Epithelial cell of esophagus (primary cell): ENCODE results near the gene DGKH.

ENCODE experiments used
- DNase-seq: peaks from one replicate; pipeline ENCODE4 v3.0.0; 2010; ENCODE audit warnings: low read depth
- H3K4me3 ChIP-seq: 2 replicates; pipeline ENCODE4 v1.5.1; 2011; ENCODE audit warnings: mild to moderate bottlenecking, low read length, control low read depth
- TF ChIP-seq, protein P1 (sequence below): IDR thresholded peaks from 2 replicates; pipeline ENCODE4 v1.5.1; 2011; ENCODE audit warnings: low read depth, mild to moderate bottlenecking, low read length, control low read depth, inconsistent platforms; ENCODE audit not compliant: insufficient read depth; ENCODE audit errors: missing control alignments

DGKH gene

DNA sequence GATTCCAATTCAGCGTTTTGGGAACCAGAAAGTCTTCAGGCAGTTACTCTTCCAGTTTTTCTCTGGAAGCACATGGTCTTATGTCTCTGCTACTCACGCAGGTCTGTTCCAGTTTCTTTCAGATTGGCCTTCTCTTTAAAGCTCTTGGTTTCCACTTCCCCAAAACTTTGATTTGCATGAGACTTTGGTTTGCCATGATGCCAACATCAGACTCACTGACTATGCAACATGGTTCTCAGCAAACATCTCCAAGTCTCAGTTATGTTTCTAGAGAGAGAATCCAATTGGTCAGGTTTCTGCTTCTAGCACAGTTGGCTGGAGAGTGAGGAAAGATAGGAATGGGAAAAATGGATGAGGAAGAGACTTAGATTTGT is 226.6 kb downstream of the DGKH start:
- no peak overlapping the region for H3K4me3 ChIP-seq
- no peak for DNase-seq
- TF ChIP-seq, protein P1, sequence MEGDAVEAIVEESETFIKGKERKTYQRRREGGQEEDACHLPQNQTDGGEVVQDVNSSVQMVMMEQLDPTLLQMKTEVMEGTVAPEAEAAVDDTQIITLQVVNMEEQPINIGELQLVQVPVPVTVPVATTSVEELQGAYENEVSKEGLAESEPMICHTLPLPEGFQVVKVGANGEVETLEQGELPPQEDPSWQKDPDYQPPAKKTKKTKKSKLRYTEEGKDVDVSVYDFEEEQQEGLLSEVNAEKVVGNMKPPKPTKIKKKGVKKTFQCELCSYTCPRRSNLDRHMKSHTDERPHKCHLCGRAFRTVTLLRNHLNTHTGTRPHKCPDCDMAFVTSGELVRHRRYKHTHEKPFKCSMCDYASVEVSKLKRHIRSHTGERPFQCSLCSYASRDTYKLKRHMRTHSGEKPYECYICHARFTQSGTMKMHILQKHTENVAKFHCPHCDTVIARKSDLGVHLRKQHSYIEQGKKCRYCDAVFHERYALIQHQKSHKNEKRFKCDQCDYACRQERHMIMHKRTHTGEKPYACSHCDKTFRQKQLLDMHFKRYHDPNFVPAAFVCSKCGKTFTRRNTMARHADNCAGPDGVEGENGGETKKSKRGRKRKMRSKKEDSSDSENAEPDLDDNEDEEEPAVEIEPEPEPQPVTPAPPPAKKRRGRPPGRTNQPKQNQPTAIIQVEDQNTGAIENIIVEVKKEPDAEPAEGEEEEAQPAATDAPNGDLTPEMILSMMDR = no peak

DNA sequence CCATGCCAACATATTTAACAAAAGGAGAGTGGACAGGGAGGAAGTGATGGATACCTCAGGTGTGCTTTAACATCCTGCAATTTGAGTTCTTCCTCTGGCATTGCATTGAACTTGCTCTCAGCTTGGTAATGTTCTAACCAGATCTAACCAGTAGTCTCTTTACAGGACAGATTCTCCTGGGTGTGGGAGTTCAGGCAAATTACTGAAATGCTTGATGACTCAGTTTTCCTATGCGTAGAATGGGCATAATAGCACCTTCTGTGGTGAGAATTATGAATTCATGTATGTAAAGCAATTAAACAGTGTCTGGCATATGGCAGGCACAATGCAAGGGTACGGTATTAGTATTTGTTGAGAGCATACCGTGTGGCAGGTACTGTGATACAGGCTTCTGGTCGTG is 227.1 kb downstream of the DGKH start:
- H3K4me3 ChIP-seq = no peak overlapping the region
- TF ChIP-seq, protein P1 = no peak
- no peak for DNase-seq

DNA sequence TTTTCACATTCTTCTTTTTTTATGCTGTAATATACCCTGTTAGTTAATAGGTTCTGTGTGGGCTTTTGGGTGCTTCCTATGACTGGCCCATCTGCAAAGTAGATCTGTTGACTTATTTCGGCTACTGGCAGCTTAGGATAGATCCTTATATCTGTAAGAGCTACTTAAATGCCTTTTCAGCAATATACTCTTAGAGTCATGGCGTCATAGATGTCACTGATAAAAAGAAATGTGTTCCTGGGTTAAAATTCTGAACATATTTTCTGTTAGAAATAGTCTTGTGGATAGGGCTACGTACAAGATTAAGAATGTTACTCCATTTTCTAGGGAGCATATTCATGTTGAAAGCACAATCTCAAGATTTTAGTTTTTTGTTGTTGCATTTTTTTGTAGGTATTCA is 228.2 kb downstream of the DGKH start:
- TF ChIP-seq, protein P1 = no peak
- DNase-seq = no peak

DNA sequence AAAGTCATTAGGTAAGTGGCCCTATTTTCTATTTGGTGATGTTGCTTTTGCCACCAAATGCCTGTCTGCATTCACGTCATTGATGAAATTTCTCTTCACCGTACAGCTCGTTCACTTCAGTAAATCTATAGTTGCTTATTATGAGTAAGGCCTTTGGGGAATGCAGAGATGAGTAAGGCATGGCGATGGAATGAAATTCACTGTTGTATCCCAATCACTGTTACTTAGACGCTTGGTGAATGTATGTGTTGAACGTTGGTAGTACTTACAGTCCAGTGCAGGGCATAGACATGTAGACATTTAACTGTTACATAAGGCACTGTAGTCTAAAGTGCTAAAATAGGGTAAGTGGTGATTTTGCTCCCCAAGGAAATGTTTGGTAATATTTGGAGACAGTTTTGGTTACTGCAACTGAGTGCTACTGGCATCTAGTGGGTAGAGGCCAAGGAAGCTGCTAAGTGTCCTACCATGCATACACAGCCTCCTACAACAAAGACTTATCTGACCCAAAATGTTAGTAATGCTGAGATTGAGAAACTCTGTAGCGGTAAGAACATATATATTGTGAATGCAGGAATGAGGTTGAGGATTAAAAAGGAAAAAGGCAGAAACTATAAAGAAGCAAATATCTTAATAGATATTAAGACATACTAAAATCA is 229.3 kb downstream of the DGKH start:
- no peak overlapping the region for H3K4me3 ChIP-seq
- no peak for DNase-seq
- TF ChIP-seq, protein P1 = no peak

More for the DNA sequence above, 228.2 kb downstream of the DGKH start:
- no peak overlapping the region for H3K4me3 ChIP-seq

DNA sequence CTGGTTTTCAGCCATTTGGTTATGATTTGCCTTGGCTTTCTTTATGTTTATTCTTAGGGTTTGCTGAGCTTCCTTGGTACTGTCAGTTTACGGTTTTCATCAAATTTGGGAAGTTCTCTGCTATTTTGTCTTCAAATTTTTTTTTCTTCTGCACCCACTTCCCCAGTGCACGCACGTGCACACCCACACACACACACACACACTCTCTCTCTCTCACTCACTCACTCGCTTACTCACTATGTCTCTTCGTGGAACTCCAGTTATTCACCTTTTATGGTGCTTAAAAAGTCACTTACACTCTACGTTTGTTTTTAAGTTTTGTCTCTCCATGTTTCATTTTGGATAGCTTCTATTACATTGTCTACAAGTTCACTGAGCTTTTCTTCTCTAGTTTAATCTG is 230.6 kb downstream of the DGKH start:
- DNase-seq = no peak
- TF ChIP-seq, protein P1 = no peak
- H3K4me3 ChIP-seq = no peak overlapping the region

DNA sequence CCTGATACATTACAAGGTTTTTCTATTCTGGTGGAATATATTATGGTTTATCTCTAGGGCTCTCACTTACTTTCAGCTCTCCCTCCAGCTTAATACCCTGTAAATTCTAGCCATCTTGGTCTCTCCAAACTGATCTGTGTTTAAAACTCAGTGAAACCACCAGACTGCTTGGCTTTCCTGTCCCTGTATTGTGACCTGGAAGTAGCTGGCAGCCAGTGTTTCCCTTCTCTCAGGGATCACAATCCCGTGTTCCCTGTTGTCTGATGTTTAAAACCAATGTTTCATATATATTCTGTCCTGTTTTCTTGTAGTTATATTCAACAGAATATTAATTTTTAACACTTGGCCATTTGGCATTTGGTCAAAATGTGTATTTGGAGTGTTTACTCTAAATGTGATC is 231.5 kb downstream of the DGKH start:
- DNase-seq = no peak
- TF ChIP-seq, protein P1 = no peak

DNA sequence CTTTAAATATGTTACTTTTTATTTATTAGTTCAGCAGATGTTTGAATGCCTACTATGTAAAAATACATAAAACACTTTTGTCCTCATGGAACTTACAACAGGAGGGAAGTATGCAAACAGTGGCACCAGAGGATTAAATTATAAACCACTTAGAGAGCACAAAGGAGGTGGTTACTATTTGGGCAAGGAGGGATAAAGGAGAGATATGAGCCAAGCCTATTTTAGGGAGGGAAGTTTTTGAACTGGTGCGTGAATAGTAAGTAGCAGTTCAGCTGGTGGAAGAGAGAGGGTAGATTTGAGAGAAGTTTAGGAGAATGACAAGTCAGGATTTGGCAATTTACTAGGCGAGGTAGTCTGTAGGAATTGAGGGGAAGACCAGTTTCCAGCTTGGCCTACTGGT is 232.1 kb downstream of the DGKH start:
- no peak for DNase-seq
- TF ChIP-seq, protein P1 = no peak
- H3K4me3 ChIP-seq = no peak overlapping the region

More for the DNA sequence above, 231.5 kb downstream of the DGKH start:
- H3K4me3 ChIP-seq = no peak overlapping the region
